GM04504 (cell line): ENCODE measurements around the gene VEZT.
A peak's percentile ranks its signal among the peaks of the same experiment; 100 is the strongest.
"Not testable (repeated sequence)": the region's sequence is repeated elsewhere in the genome, so short reads cannot be mapped to it uniquely, and the experiment has no call there.

Source experiments
- DNase-seq: peaks from one replicate; pipeline ENCODE4 v3.0.0-alpha.2; 2012; ENCODE audit warnings: low read depth

Gene VEZT

DNA sequence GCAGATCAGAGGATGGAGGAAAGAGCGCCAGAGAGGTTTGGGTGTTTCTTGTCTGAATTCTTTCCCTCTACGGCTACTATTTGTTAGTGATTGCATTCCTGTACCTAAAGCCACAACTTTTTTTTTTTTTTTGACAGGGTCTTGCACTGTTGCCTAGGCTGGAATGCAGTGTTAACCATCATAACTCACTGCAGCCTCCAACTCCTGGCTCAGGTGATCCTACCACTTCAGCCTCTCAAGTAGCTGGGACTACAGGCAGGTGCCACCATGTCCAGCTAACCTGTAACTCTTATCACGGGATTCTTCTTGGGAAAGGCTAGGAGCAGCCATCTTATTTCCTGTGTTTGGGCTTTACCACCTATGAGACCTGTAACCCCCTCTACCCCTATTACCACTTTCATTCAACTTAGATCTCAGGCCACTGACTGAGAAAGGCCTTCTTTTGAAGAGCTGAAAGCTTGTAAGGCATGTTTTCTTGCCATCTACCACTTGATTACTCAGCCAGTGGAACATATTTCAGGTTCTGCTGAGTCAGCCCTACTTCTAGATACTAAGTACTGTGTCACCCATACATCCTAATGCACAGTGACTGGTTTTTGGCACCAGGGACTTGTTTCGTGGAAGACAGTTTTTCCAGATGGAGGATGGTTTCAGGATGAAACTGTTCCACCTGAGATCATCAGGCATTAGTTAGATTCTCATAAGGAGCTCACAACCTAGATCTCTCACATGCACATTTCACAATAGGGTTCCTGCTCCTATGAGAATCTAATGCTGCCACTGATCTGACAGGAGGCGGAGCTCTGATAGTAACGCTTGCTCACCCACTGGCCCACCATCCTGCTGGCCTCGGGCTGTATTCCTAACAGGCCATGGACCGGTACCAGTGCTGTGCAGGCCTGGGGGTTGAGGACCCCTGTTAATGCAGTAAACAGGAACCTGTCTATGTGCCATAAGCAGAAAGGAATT is 6.9 kb downstream of the VEZT start:
- no peak for DNase-seq

DNA sequence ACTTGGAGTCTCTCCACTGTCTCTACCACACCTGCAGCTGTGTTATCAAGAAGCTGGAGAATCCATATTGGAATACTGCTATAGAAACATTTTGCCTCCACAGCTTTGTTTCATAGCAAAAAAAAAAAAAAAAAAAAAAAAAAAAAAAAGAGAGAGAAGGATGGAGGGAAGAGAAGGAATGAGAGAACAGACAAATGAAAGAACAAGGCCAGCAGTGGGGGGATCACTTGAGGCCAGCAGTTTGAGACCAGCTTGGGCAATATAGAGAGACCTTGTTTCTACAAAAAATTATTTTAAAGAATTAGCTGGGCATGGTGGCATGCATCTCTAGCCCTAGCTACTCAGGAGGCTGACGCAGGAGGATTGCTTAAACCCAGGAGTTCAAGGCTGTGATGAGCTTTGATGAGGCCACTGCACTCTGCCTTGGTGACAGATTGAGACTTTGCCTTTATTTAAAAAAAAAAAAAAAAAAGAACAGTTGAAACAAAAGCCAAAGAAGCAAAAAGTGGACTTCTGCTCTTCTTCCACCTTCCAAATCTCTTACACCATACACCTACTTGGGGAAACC is 8.1 kb downstream of the VEZT start:
- no peak for DNase-seq

DNA sequence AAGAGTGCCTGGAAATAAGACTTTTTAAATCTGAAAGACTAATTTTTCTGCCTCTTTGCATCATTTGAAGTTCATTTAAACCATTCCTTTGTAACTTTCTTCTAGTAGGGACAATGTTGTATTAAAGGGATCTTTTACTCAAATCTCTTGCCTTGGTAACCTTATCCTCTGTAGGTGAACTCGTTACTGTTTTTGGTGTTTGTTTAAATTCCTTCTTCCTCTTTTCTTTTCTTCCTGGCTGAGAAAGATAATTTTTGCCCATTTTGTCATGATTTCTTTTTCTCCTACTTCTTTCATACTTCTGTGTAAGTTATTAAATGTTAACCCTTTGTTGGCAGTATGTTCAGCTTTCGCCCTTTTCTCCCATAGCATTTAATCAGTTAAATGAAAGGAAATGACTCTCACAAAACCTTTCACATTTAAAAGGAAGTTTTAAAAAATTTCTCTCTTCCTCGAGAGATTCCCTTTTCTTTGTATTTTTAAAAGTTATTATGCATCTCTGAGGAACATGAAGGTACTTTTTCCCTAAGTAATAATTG is 10.3 kb downstream of the VEZT start:
- no peak for DNase-seq

DNA sequence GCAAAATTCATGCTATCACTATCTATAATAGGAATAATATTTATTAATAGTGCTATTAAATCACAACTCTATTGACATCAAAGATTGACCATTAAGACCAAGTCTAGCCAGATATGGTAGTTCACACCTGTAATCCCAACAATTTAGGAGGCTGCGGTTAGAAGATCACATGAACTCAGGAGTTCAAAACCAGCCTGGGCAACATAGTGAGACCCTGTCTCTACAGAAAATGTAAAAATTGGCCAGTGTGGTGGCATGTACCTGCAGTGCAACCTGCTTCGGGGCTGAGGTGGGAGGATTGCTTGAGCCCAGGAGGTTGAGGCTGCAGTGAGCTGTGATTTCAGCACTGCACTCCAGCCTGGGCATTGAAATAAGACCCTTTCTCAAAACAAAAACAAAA is 11.0 kb downstream of the VEZT start:
- no peak for DNase-seq

DNA sequence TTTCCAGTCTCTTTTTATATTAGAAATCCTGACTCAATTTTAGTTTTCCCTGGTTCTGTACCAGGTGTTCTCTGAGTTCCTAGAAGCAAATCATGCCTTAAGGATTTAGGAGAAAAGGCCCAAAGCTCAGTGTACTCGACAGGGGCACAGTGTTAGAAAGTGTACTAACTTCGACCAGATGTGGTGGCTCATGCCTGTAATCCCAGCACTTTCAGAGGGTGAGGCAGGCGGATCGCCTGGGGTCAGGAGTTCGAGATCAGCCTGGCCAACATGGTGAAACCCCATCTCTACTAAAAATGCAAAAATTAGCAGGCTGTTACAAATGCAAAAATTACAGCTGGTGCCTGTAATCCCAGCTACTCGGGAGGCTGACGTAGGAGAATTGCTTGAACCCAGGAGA is 12.0 kb downstream of the VEZT start:
- no peak for DNase-seq

DNA sequence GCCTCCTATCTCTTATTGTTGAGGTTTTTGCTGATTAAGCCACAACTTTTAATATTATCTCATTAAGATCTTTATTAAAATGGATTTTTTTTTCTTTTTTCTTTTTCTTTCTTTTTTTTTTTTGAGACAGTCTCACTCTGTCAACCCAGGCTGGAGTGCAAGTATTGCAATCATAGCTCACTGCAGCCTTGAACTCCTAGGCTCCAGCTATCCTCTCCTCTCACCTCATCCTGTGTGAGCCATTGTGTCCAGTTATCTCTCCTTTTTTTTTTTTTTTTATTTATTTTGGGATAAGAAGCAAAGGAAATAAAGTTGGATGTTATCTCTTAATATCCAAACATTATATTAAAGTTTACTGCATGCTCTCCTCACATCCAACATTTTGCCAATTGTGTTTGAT is 12.7 kb downstream of the VEZT start:
- DNase-seq, result no peak

DNA sequence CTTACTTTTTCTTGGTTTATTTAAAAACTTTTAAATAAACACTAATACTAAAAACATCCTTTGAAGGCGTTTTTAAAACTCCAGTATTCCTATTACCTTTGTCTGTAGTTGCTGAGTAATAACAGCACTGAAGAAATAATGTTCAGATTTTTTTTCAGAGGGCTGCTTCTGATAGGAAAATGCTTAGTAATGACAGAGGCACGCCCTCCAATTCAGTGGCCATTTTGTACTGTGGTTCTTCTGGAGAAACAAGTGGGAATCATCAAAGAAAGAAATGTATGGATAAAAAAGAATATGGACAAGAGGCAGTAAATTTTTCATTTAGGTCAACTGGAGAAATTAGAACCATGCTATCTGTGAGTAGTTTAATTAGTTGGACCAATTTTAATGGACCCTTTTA is 13.6 kb downstream of the VEZT start:
- DNase-seq, result no peak

DNA sequence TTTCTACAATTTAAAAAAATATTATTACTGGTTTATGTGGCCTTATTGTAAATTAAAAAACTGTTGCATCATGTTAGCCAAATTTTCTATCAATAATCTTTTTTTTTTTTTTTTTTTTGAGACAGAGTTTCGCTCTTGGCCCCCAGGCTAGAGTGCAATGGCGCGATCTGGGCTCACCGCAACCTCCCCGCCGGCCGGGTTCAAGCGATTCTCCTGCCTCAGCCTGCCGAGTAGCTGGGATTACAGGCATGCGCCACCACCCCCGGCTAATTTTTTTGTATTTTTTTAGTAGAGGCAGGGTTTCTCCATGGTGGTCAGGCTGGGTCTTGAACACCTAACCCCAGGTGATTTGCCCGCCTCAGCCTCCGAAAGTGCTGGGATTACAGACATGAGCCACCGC is 16.6 kb downstream of the VEZT start:
- DNase-seq, result not testable (repeated sequence)

DNA sequence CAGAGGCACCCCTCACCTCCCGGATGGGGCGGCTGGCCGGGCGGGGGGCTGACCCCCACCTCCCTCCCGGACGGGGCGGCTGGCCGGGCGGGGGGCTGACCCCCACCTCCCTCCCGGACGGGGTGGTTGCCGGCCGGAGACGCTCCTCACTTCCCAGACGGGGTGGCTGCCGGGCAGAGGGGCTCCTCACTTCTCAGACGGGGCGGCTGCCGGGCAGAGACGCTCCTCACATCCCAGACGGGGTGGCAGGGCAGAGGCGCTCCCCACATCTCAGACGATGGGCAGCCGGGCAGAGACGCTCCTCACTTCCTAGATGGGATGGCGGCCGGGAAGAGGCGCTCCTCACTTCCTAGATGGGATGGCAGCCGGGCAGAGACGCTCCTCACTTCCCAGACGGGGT is 18.0 kb downstream of the VEZT start:
- DNase-seq, result not testable (repeated sequence)

DNA sequence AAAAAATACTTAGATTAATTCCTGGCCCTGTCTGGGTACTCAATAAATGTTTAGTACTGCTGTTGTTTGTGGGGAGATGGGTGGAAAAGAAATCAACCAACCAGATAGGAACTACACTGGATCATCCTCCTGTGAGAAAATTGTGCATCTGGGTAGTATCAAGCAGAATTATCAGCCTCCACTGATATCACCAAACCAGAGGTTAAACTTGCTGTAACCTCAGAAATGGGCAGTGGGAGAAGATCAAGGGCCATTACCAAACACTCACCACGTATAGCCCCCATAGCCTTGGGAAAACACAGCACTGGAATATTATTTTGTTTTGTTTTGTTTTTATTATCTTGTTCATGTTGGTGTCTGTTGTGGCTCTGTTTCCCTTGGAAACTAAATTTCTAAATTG is 19.7 kb downstream of the VEZT start:
- no peak for DNase-seq

DNA sequence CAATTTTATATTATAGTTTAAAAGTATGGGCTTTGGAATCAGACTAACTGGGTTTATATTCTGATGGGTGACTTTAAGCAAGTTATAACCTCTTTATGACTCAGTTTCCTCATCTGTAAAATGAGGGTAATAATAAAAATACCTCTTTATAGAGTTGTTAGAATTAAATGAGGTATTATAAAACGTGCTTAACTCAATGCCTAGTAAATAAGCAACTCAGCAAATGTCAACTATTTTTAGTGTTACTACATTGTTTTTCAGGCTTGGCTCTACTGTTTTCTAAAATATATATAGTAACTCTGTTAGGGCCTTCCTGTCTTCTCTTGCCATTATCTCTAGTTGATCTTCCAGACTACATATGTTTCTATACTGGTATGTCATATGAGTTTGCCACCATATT is 20.5 kb downstream of the VEZT start:
- DNase-seq, result no peak

DNA sequence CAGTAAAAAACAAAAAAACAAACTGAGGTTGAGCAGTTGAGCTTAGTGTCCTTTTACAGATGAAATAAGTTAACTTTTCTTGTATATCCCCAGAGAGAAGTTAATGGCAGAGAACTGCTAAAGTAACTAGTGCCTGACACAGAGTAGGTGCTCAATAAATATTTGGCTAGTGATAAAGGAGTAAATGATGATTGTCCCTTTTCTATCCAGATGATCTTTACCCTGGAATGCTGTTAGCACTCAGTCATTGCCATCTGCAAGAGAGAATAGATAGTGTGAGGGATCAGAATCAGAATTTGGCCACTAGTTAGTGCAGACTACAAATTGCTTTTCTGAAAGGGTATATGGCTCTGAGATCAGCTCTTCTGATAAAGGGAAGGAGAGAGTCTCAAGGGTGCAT is 21.6 kb downstream of the VEZT start:
- no peak for DNase-seq

DNA sequence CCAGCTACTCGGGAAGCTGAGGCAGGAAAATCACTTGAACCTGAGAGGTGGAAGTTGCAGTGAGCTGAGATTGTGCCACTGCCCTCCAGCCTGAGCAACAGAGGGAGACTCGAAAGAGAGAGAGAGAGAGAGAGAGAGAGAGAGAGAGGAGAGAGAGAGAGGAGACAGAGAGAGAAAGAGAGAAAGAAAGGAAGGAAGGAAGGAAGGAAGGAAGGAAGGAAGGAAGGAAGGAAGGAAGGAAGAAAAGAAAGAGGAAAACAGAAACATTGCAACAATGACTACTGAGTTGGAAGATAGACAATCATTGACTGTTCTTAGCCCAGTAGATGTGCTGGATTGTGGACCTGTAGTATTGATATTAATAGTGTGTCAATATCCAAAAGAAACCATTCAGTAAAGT is 22.2 kb downstream of the VEZT start:
- not testable (repeated sequence) for DNase-seq

DNA sequence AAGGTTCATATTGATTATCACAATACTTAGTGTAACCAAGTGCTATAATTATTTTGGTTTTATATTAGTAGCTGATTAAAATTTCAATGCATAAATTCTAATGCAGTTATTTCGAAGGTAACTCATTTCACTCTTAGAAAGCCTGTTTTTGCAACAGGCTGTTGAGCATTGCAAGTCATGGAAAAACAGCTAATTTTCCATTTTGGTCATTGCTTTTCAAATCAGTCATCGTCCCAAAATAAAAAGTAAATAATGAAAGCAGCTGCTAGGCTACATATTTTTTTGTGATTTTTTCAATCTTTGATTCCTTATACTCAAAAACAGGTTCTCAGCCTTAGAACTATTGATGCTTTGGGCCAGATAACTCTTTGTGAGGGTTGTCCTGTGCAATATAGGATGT is 22.9 kb downstream of the VEZT start:
- DNase-seq, result no peak

DNA sequence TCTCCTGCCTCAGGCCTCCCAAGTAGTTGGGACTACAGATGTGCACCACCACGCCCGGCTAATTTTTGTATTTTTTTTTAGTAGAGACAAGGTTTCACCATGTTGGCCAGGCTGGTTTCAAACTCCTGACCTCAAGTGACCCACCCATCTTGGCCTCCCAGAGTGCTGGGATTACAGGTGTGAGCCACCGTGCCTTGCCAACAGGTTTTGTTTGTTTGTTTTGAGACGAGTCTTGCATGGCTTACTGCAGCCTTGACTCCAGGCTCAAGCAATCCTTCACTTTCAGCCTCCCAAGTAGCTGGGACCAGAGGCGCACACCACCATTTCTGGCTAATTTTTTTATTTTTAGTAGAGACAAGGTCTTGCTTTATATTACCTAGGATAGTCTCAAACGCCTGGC is 23.5 kb downstream of the VEZT start:
- DNase-seq, result not testable (repeated sequence)

DNA sequence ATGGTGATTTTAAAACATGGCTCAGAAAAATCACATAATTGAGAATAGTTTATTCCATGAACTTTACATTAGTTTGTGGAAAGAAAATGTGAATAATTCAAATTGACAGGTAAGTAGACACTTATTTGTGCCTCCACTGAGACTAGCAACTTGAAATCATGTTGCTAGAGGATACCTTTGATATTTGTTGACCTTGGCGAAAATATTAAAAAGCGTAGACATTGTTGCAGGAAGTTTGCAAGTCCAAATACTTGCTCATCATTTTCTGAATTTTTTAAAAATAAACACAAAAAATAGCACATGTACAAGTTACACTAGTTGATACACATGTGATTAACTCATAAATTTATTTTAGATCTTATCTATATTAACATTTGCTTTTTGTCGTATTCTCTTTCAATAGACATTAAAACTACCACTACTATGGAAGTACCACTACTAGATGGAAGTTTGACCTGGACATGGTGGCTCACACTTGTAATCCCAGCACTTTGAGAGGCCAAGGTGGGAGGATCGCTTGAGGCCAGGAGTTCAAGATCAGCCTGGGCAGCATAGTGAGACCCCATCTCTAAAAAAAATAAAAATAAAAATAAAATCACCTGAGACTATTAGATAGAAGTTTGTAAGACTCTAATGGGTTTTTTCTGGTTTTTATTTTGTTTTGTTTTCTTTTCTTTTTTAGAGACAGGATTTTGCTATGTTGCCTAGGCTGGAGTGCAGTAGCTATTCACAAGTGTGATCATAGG is 24.3 kb downstream of the VEZT start:
- DNase-seq, result no peak

DNA sequence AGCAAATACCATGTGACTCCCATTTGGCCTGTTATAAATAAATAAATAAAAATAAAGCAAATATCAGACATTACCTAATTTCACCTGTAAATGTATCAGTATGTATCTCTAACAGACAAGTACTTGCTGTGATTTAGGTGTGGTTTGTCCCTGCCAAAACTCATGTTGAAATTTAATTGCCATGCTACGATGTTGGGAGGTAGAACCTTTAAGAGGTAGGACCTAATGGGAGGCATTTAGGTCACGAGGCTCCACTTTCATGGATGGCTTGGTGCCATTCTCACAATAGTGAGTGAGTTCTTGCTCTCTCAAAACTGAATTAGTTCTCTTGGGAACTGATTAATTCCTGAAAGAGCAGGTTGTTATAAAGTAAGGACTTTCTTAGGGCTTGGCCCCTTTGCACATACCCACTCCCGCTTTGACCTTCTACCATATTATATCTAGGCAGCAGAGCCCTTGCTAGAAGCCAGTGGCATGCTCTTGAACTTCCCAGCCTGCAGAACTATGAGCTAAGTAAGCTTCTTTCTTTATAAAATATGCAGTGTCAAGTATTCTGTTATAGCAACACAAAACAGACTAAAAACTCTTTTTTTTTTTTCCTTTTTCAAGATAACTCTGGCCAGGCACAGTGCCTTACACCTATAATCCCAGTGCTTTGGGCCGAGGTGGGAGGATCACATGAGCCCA is 26.0 kb downstream of the VEZT start:
- DNase-seq, result no peak

DNA sequence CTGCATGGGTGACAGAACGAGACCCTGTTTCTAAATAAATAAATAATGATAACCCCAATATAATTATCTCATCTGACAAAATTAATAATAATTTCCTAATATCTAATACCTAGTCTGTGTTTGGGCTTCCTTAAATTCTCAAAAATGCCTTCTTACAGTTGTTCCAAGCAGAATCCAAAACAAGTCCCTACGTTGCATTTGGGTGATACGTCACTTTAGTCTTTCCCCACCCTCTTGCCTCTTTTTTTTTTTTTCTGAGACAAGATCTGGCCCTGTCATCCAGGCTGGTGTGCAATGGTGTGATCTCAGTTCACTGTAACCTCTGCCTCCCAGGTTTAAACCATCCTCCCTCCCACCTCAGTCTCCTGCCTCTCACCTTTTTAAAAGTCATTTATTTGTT is 26.7 kb downstream of the VEZT start:
- no peak for DNase-seq

DNA sequence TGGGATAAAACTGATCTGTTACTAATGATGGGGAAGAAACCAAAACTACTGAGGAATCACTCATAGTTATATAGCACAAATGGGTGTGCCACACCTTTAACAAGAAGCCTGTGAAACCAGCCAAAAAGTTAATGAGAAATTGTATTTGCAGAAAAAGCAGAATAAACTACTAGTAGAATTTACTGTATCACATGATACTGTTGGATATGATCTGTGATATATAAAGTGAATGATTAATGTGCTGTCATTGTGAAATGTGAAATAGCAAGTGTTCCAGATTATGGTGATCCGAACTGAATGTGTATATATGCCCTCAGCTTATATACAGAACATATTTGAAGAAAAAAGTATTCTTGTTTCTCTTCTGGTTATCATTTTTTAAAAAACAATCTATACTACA is 30.5 kb downstream of the VEZT start:
- no peak for DNase-seq

DNA sequence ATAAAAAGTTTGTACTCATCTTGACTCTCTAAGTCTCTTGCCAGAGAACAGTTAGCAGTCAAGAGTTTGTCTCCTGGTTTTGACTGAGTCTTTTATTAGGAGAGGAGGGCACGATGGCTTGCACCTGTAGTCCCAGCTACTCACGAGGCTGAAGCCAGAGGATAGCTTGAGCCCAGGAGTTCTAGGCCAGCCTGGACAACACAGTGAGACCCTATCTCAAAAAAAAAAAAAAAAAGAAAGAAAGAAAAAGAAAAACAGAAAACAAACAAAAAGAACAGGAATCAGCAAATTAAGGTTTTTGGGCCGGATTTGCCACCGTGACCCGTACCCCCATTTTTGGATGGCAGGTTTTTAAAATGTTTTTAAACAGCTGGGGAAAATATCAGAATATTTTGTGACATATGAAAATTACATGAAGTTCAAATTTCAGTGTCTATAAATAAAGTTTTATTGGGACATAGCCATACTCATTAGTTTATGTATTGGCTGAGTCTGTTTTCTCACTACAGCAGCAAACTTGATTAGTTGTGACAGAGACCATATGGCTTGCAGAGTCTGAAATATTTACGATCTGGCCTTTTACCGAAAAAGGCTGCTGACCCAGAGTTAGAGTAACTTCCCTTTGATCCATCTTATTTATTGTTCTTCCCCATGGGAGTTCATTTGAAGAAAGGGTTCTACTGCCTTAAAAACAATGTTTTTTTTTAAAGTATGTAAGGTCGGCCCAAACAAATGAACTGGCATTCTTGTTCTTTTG is 31.2 kb downstream of the VEZT start:
- peak; percentile 22 for DNase-seq

DNA sequence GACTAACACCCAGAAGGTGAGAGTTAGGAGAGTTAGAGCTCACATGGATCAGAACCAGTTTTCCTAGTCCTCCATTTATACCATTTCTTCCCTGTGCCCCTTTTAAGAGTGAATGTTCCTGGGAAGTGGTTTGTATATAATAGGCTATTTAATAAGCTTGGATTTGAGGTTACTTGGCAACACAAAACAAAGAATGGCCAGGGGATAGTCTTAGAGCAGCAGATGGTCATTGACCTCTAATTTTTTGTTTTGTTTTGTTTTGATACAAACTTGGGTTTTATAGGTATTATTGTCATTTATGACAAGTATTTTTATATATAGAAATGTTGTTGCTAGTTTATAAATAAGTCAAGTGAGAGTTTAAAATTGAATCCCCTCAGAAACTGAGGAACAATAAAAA is 35.8 kb downstream of the VEZT start:
- DNase-seq, result no peak
